Neuronal stem cell (in vitro differentiated cells): Measurements from ENCODE around the gene NLGN4X.

ENCODE experiments used
- DNase-seq: peaks from one replicate; pipeline ENCODE4 v3.0.0-alpha.2; 2013; ENCODE audit warnings: low spot score
- H2AFZ ChIP-seq: one replicate; pipeline ENCODE4 v1.6.1; 2013; ENCODE audit warnings: mild to moderate bottlenecking, low read length, inconsistent platforms
- H2AK5ac ChIP-seq: 2 replicates; pipeline ENCODE4 v1.6.1; 2013; ENCODE audit warnings: low read depth, mild to moderate bottlenecking, inconsistent platforms, low read length, moderate library complexity, mixed read lengths
- H2BK120ac ChIP-seq: 2 replicates; pipeline ENCODE4 v1.6.1; 2013; ENCODE audit warnings: low read depth, mild to moderate bottlenecking, inconsistent platforms, low read length, moderate library complexity, mixed read lengths
- H2BK12ac ChIP-seq: one replicate; pipeline ENCODE4 v1.6.1; 2013; ENCODE audit warnings: low read length, inconsistent platforms
- H2BK15ac ChIP-seq: 2 replicates; pipeline ENCODE4 v1.6.1; 2013; ENCODE audit warnings: mild to moderate bottlenecking, low read length, inconsistent platforms, mixed read lengths
- H2BK5ac ChIP-seq: one replicate; pipeline ENCODE4 v1.6.1; 2013; ENCODE audit warnings: inconsistent platforms, mild to moderate bottlenecking, low read length, moderate library complexity
- H3K14ac ChIP-seq: one replicate; pipeline ENCODE4 v1.6.1; 2013; ENCODE audit warnings: low read length, inconsistent platforms
- H3K18ac ChIP-seq: 2 replicates; pipeline ENCODE4 v1.6.1; 2013; ENCODE audit warnings: low read length, inconsistent platforms
- H3K23ac ChIP-seq: 2 replicates; pipeline ENCODE4 v1.6.1; 2013; ENCODE audit warnings: low read depth, mild to moderate bottlenecking, mixed read lengths, low read length, inconsistent platforms; ENCODE audit not compliant: poor library complexity
- H3K27ac ChIP-seq: replicated peaks from 3 replicates; pipeline ENCODE4 v1.5.1; 2013; ENCODE audit warnings: low read length, inconsistent platforms
- H3K27me3 ChIP-seq, 3 experiments: 2 replicates each; pipeline ENCODE4 v1.6.1; 2013; ENCODE audit warnings: low read length in 3 of 3, mild to moderate bottlenecking in 2 of 3, inconsistent platforms in 1 of 3, low read depth in 1 of 3, mixed read lengths in 1 of 3, moderate library complexity in 1 of 3; ENCODE audit not compliant: control insufficient read depth in 3 of 3, insufficient read depth in 3 of 3
- H3K36me3 ChIP-seq, 2 donors: replicated peaks in 1 of 2; 2 replicates each; pipeline ENCODE4 v1.6.1; 2013; ENCODE audit warnings: low read length in 2 of 2; ENCODE audit not compliant: control insufficient read depth in 2 of 2, insufficient read depth in 2 of 2
- H3K4ac ChIP-seq: 2 replicates; pipeline ENCODE4 v1.6.1; 2013; ENCODE audit warnings: inconsistent platforms, mild to moderate bottlenecking, low read length, moderate library complexity
- H3K4me1 ChIP-seq, 2 donors: 1 replicate in 1 of 2; 2 replicates in 1 of 2; pipeline ENCODE4 v1.6.1; 2013; ENCODE audit warnings: low read length in 2 of 2, low read depth in 1 of 2; ENCODE audit not compliant: control insufficient read depth in 2 of 2, insufficient read depth in 1 of 2
- H3K4me2 ChIP-seq: one replicate; pipeline ENCODE4 v1.6.1; 2013; ENCODE audit warnings: mild to moderate bottlenecking, low read length, inconsistent platforms; ENCODE audit not compliant: insufficient read depth, poor library complexity, severe bottlenecking
- H3K4me3 ChIP-seq, 2 donors: 2 replicates each; pipeline ENCODE4 v1.5.1; 2013; ENCODE audit warnings: low read length in 2 of 2, mild to moderate bottlenecking in 2 of 2, inconsistent platforms in 1 of 2, moderate library complexity in 1 of 2
- H3K79me1 ChIP-seq: one replicate; pipeline ENCODE4 v1.6.1; 2013; ENCODE audit warnings: low read depth, mild to moderate bottlenecking, inconsistent platforms, low read length, moderate library complexity
- H3K9ac ChIP-seq: one replicate; pipeline ENCODE4 v1.6.1; 2013; ENCODE audit warnings: mild to moderate bottlenecking, low read depth, low read length, inconsistent platforms; ENCODE audit not compliant: poor library complexity
- H3K9me3 ChIP-seq, 2 donors: replicated peaks in 1 of 2; 2 replicates each; pipeline versions ENCODE3 to v1.6.1; 2013; ENCODE audit warnings: low read length in 2 of 2, mild to moderate bottlenecking in 2 of 2, inconsistent platforms in 1 of 2, low read depth in 1 of 2, mixed read lengths in 1 of 2, moderate library complexity in 1 of 2; ENCODE audit not compliant: control insufficient read depth in 2 of 2, insufficient read depth in 1 of 2
- H4K8ac ChIP-seq: one replicate; pipeline ENCODE4 v1.6.1; 2013; ENCODE audit warnings: low read depth, mild to moderate bottlenecking, inconsistent platforms, low read length, moderate library complexity
- H4K91ac ChIP-seq: one replicate; pipeline ENCODE4 v1.6.1; 2013; ENCODE audit warnings: low read length, low read depth, mild to moderate bottlenecking, inconsistent platforms; ENCODE audit not compliant: poor library complexity
- WGBS, 2 donors: extraction: QIAGEN DNeasy Blood & Tissue Kit; methylation state at CpG; one replicate each; pipeline ENCODE4 v1.1.7; 2013; ENCODE audit warnings: missing lambda C conversion rate in 2 of 2, mixed read lengths in 1 of 2; ENCODE audit not compliant: insufficient read length in 2 of 2, insufficient replicate concordance in 1 of 2; ENCODE audit errors: extremely low coverage in 2 of 2; 5-methylcytosine and 5-hydroxymethylcytosine counted together

NLGN4X gene

DNA sequence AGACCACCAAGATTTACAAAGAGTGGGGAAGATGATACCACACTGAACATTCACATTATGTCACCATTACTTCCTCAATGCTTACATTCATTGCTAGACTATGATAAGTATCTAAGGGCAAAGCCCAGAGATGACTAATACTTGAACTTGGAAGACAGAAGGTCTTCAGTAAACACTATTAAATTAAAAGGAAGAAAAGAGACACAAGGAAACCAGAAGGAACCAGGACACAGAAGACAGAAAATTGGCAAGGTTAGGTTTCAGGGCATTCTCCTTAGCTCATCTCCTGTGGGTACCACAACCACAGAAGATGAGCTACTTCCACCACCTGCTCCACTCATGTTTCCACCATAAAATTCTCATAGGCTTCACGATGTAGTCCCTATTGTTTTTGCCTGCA lies 64.9 kb downstream of the NLGN4X start:
- no peaks in the 10 kb centered on the region for H3K27me3 ChIP-seq
- no peak overlapping the region for H2BK120ac ChIP-seq
- no peak overlapping the region for H3K4me2 ChIP-seq
- no peak overlapping the region for H3K18ac ChIP-seq
- no peak overlapping the region for H3K4me3 ChIP-seq
- H2BK15ac ChIP-seq: no peak overlapping the region
- H3K14ac ChIP-seq: no peak overlapping the region
- no peaks in the 10 kb centered on the region for H3K9me3 ChIP-seq
- H2AFZ ChIP-seq: no peak overlapping the region
- no peak for DNase-seq
- no peak overlapping the region for H4K91ac ChIP-seq
- no peaks in the 10 kb centered on the region for H3K4me1 ChIP-seq
- no peak overlapping the region for H3K9ac ChIP-seq
- no CpG with 5 or more reads among the region's 1 CpG for WGBS, 2 donors
- no peak overlapping the region for H2BK5ac ChIP-seq
- H2AK5ac ChIP-seq: no peak overlapping the region
- H3K23ac ChIP-seq: no peak overlapping the region
- H2BK12ac ChIP-seq: no peak overlapping the region
- H4K8ac ChIP-seq: no peak overlapping the region
- H3K27ac ChIP-seq: no peak overlapping the region
- no peak overlapping the region for H3K4ac ChIP-seq
- H3K79me1 ChIP-seq: no peaks in the 10 kb centered on the region
- no peaks in the 10 kb centered on the region for H3K36me3 ChIP-seq

DNA sequence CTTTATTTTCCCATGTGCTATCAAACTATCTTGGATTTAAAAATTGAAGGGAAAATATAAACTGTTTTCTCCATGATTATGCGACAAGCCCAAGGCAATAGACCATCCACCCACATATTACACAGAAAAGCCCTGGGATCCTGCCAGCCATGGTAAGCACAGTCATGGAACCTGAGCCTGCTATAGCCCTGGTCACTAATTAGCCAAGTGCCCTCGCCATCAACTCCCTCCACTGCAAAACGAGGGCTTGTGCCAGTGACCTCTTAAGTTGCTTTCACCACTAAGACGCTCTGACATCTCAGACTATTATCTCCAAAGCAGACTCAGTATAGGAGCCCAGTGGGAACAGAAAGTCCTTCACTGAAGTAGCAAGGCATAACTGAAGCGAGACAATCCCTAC lies 69.2 kb downstream of the NLGN4X start:
- H2BK5ac ChIP-seq: no peak overlapping the region
- H2AFZ ChIP-seq: no peak overlapping the region
- H2BK12ac ChIP-seq: no peak overlapping the region
- no peak overlapping the region for H3K4me3 ChIP-seq
- no peak overlapping the region for H3K9ac ChIP-seq
- H2AK5ac ChIP-seq: no peak overlapping the region
- no peak overlapping the region for H2BK15ac ChIP-seq
- H3K14ac ChIP-seq: no peak overlapping the region
- no peak overlapping the region for H2BK120ac ChIP-seq
- no peaks in the 10 kb centered on the region for H3K36me3 ChIP-seq
- H3K23ac ChIP-seq: no peak overlapping the region
- no peaks in the 10 kb centered on the region for H3K9me3 ChIP-seq
- H3K27ac ChIP-seq: no peak overlapping the region
- no peak overlapping the region for H3K4ac ChIP-seq
- no CpG with 5 or more reads among the region's 5 CpGs for WGBS, 2 donors
- no peaks in the 10 kb centered on the region for H3K4me1 ChIP-seq
- no peak overlapping the region for H3K4me2 ChIP-seq
- DNase-seq: no peak
- H3K18ac ChIP-seq: no peak overlapping the region
- no peaks in the 10 kb centered on the region for H3K27me3 ChIP-seq
- no peak overlapping the region for H4K8ac ChIP-seq
- H3K79me1 ChIP-seq: no peaks in the 10 kb centered on the region
- H4K91ac ChIP-seq: no peak overlapping the region

- H3K4me3 ChIP-seq: no peak overlapping the region
- H4K8ac ChIP-seq: no peak overlapping the region
- H2BK5ac ChIP-seq: no peak overlapping the region
- H3K23ac ChIP-seq: no peak overlapping the region
- H3K18ac ChIP-seq: no peak overlapping the region
- no peaks in the 10 kb centered on the region for H3K27me3 ChIP-seq
- no peak overlapping the region for H3K4ac ChIP-seq
- no CpG with 5 or more reads among the region's 5 CpGs for WGBS, 2 donors
- no peak for DNase-seq
- no peak overlapping the region for H2BK15ac ChIP-seq
- H3K36me3 ChIP-seq: peaks cover 0 to 13% of the 10 kb centered on the region in 2 donors
- peaks cover 0 to 5% of the 10 kb centered on the region in 2 donors for H3K4me1 ChIP-seq
- H3K9me3 ChIP-seq: no peaks in the 10 kb centered on the region
- no peak overlapping the region for H2AFZ ChIP-seq
- H3K4me2 ChIP-seq: no peak overlapping the region
- H3K14ac ChIP-seq: no peak overlapping the region
- no peaks in the 10 kb centered on the region for H3K79me1 ChIP-seq
- no peak overlapping the region for H2BK12ac ChIP-seq
- no peak overlapping the region for H4K91ac ChIP-seq
- H3K27ac ChIP-seq: no peak overlapping the region
- H2BK120ac ChIP-seq: no peak overlapping the region
- no peak overlapping the region for H2AK5ac ChIP-seq
- H3K9ac ChIP-seq: no peak overlapping the region
These were observed 76.7 kb downstream of the NLGN4X start for GRCh38 chrX:6151971-6152370.

GRCh38 chrX:6149060-6149872 lies 79.4 kb downstream of the NLGN4X start:
- Histone ChIP-seq H3K14ac (no peak overlapping the region), H3K4me3 (no peak overlapping the region), H4K91ac (no peak overlapping the region), H4K8ac (no peak overlapping the region), H2BK12ac (no peak overlapping the region), H2BK120ac (no peak overlapping the region), H3K4me1 (peaks cover 0 to 5% of the 10 kb centered on the region in 2 donors), H3K23ac (no peak overlapping the region), H3K36me3 (peaks cover 0 to 13% of the 10 kb centered on the region in 2 donors), H3K9me3 (no peaks in the 10 kb centered on the region), H3K18ac (no peak overlapping the region), H3K27ac (peak overlapping the region; percentile 14), H2AFZ (no peak overlapping the region), H3K4me2 (no peak overlapping the region), H3K79me1 (no peaks in the 10 kb centered on the region), H3K9ac (no peak overlapping the region), H2BK15ac (no peak overlapping the region), H3K4ac (no peak overlapping the region), H2BK5ac (no peak overlapping the region), H2AK5ac (no peak overlapping the region), H3K27me3 (no peaks in the 10 kb centered on the region)
- no CpG with 5 or more reads among the region's 6 CpGs for WGBS, 2 donors
- DNase-seq: no peak
